NK-92 treated with Interleukin-12 subunit alpha and Interleukin-12 subunit beta, amount 100 ng/mL, for 24 hours (cell line): ENCODE measurements around the gene PCNT.
"Not testable (repeated sequence)": the region's sequence is repeated elsewhere in the genome, so short reads cannot be mapped to it uniquely, and the experiment has no call there.

Experiments used
- DNase-seq: peaks from one replicate; lab custom pipeline; 2025; lab: John Stamatoyannopoulos, UW

The PCNT gene

DNA sequence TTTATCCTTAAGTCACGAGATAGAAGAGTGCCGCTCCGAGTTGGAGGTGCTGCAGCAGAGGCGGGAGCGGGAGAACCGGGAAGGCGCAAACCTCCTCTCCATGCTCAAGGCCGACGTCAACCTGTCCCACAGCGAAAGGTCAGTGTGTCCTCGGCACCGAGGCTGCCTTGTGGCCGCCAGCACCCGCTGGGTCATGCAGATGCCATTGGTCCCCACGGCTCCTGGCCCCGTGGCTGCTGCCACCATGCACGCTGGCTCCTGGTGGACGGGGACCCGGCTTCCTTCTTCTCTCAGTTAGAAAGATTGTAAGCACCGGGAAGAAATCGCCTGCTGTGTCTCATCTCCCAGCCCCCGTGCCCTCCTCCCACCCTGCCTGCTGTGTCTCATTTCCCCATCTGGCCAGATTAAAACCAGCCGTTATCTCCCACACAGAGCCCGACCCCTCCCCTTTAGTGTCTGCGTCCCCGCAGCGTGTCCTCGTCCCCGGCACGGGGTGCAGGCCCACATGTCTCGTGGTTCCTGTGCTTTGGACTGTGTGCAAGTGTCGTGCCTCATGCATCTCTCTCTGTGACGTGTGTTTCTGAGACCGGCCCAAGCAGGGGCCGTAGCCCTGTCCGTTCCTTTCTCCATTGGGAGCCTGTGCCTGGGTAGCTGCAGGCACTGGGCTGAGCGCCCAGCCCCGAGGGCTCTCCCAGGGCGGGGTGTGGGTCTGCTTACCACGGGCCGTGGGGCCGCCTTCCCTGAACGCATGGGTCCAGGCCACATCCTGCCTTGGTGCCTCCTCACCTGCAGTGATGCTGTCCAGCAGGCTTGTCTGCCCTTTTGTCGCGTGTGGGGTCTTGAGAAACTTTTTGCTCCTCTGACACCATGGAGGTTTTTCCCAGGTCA lies 62.1 kb downstream of the PCNT start:
- DNase-seq = no peak

- DNase-seq = no peak
Observed at GRCh38 chr21:46386734-46387088, 62.8 kb downstream of the PCNT start.

- DNase-seq = no peak
Observed at GRCh38 chr21:46388206-46388880, 64.4 kb downstream of the PCNT start.

DNA sequence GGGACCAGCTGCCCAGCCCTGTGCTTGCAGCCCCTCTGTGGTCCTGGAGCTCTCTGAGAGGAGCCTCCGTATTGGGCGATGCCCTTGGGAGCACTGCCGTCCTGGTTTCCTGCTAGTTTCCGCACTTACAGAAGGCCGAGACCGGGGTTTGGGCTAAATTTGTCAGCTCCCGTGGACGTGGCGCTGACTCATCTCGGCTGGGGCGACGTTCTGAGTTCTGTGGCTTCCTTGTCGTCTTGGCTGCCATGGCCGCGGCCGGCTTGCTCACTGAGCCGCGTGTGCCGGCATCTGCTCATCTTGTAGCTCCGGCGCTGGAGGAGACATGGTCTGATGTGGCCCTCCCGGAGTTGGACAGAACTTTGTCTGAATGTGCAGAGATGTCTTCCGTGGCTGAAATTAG lies 64.9 kb downstream of the PCNT start:
- DNase-seq = no peak

DNA sequence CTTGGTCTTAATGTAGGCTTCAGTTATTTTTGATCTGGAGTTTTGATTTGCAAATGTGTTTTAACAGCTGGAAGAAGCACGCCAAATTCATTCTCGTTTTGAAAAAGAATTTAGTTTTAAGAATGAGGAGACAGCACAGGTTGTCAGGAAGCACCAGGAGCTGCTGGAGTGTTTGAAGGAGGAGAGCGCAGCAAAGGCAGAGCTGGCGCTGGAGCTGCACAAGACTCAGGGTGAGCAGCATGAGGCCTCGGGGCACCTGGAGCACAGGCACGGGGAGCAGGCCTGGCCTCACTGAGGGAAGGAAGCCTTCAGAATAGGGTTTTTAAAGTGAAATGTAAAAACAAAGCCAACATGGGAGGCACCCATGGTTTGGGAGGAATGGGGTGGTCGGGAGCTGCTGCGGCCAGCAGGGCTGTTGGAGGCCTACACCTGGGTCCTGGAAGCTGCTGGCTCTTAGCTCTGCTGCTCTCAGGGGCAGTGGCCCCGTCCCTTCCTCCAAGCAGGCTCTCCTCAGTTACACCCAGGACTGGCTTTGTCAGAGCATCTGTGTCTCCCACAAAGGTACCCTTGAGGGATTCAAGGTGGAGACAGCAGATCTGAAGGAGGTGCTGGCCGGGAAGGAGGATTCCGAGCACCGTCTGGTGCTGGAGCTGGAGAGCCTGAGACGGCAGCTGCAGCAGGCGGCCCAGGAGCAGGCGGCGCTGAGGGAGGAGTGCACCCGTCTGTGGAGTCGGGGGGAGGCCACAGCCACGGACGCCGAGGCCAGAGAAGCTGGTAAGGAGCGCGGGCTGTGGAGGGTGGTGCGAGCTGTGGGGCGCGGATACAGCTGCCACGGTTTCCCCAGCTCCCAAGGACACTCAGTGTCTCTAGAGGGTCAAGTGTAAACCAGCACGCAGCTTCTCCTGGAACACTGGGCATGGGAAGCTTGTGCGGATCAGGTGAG lies 66.9 kb downstream of the PCNT start:
- DNase-seq = no peak

DNA sequence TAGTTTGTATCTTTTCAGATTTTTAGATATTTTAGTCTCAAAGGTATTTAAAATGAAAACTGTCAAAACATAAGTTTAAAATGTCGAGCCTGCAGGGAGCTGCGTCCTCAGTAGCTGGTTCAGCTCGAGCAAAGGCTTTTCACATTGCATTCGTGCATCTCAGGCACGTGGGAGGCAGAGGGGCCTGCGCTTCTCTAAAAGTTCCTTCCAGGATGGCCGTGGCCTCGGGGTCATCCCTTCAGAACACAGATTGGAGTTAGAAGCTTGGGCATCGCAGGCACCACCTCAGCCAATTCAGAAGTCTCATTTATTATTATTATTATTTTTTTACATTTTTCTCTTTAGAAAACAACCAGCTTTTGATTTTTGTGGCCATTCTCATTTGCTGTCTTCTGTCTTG lies 67.8 kb downstream of the PCNT start:
- DNase-seq = no peak

DNA sequence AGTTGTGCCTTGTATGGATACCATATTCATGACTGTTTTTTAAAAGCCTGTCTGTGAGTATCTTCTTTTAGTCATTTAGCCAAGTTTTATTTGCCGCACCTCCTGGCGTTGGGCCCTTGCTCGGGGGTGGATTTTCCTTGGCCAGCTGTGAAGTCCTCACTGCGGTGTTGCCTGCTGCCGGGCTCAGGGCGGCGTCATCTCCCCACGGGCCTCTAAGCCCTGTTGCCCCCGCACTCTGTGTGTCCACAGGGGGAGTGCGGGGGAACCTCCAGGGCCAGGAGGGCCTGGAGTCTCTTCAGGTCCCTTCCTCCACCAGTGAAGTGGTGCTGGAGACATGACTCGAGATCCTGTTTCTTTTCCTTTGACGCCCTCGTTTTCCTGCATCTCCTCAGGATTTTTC lies 69.0 kb downstream of the PCNT start:
- no peak for DNase-seq

DNA sequence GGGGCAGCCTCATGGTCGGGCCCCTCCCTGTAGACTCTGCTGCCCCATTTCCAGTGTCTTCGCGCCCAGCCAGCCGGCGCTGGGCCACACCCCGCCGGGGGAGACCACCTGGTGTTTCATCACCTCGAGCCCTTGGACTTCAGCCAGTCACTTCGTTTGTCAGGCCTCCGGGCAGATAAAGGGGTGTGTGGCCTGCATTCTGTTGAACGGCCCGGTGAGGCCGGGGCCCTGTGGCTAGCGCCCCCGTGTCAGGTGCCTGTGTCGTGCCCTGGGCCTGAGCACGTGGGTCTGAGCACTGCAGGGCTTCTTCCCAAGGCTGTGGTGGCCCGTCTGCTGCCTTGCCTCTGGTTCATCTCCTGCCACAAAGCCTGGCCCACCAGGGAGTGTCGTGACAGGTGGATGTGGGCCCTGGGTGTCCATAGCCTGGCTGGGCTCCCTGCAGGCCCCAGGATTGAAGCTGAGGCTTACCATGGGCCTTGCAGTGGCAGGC lies 69.5 kb downstream of the PCNT start:
- DNase-seq = no peak

DNA sequence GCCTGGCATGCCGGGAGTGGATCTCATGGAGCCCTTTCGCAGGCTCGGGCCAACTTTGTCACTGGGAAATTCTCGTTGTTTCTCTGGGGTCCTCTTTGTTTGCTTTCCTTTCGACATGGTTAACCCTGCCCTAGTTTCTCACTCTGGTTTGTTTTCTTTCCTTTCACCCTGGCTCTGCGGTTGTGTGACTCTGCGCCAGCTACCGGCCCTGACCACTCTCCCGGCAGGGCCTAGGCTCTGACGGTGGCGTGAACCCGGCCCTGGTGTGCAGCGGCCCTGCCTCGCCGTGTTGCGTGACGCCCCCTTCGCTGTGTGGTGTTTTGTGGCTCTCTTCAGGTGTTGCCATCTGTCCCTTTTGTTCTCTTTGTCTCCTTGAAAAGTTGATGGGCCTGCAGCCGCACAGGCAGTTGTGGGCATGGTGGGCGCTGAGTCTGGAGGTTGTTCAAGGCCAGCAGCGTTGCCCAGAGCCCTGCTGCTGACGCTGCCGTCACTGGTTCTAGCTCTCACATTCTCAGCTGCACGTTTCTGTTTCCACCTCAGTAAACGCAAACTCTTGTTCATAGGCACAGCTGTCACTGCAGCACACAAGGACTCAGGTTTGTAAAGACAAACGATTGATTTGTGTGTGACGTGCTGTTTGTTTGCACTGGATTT lies 70.1 kb downstream of the PCNT start:
- no peak for DNase-seq

DNA sequence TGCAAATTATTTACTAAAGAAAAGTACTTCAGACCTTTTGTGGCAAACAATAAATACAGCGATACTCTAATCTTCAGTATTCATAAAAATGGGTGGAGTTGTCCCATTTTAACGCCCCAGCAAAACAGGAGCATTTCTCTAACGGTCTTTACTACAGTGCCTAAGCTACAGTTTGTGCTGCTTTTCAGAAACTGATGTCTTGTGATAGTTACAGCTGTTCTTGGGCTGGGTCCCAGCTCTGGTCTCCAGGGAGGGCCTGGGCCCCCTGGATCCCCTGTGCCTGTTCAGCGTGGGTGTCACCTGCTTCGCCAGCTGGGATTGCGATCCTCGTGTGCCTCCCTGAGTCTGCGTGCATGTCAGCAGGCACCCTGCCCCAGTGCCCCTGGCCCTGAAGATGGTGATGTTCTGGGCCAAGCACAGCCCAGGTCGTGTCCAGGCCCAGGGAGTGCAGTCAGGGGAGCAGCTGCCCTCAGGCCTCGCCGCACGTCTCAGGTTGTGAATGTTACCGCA lies 70.7 kb downstream of the PCNT start:
- no peak for DNase-seq

DNA sequence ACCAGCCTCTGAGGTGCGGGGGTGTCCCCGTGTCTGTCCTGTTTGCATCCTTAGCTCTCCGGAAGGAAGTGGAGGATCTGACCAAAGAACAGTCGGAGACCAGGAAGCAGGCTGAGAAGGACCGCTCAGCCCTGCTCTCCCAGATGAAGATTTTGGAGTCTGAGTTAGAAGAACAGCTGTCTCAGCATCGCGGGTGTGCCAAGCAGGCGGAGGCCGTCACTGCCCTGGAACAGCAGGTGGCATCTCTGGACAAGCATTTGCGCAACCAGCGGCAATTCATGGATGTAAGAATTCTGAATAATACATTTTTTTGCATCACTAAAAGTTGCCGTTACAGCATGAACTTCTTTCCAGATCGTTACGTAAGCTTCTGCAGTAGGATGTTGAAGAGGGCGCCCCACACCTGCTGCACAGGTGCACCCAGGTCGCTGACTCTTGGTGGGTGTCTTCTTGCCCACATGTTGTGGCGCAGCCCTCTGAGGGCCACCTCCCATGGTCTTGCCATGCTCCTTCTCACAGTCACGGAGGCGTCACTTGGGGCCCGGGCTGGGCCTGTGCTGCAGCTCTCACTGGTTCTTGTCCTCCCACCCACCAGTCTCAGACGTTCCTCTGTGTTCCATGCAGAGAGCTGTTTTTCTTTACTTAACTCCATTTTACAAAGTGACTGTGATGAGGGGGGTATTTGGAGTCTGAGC lies 73.4 kb downstream of the PCNT start:
- DNase-seq = no peak

GRCh38 chr21:46397993-46398392 lies 74.0 kb downstream of the PCNT start:
- no peak for DNase-seq

DNA sequence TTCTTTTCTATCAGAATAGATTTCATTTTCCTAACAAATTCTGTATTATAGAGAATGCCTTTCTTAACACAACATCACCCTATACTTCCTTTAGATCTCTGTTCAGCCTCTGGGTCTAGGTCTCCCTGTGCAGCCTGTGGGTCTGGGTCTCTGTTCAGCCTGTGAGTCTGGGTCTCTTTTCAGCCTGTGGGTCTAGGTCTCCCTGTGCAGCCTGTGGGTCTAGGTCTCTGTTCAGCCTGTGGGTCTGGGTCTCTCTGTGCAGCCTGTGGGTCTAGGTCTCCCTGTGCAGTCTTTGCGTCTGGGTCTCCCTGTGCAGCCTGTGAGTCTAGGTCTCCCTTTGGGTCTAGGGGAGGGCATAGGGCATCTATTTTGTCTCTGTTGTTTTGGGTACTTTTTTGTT lies 75.2 kb downstream of the PCNT start:
- DNase-seq = no peak

DNA sequence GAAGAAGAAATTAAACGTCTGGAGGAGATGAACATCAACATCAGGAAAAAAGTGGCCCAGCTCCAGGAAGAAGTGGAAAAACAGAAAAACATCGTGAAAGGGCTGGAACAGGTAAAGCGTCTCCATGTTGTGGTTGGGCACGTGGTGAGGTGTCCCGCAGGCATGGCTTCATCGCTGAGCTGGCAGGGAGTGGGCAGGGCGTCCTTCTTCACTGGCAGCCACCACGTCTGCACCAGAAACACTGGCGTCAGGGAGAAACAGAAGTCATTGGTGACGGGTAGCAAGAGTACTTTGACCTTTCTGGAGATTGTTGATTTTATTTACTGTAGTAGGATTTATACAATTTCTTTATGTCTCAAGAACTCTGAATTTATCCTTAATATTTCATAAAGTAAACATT lies 75.7 kb downstream of the PCNT start:
- DNase-seq = no peak

- no peak for DNase-seq
Observed at GRCh38 chr21:46401186-46401910, 77.4 kb downstream of the PCNT start.

DNA sequence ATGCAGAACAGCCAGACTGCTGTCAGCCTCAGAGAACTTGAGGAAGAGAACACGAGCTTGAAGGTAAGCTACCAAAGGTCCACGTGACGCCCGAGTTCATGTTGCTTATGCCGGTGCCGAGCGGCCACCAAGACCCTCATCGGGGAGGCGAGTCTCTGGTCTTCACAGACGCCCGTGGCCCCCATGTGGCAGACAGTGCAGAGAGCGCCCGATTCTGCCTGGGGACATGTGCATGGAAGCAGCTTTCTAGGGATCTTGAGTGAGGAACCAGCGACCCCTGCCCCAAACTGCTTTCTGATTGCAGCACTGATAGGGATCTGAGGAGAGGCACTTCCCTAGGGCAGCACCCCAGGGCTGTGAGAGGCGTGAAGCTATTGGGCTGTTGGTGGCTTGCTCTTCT lies 78.5 kb downstream of the PCNT start:
- DNase-seq = no peak

DNA sequence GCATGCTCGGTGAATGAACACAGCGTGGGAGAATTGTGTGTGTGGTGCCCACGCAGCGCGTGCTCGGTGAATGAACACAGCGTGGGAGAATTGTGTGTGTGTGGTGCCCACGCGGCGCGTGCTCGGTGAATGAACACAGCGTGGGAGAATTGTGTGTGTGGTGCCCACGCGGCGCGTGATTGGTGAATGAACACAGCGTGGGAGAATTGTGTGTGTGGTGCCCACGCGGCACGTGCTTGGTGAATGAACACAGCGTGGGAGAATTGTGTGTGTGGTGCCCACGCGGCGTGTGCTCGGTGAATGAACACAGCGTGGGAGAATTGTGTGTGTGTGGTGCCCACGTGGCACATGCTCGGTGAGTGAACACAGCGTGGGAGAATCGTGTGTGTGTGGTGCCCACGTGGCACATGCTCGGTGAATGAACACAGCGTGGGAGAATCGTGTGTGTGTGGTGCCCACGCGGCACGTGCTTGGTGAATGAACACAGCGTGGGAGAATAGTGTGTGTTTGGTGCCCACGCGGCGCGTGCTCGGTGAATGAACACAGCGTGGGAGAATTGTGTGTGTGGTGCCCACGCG lies 79.4 kb downstream of the PCNT start:
- DNase-seq = not testable (repeated sequence)

- no peak for DNase-seq
Observed at GRCh38 chr21:46404306-46404705, 80.3 kb downstream of the PCNT start.

DNA sequence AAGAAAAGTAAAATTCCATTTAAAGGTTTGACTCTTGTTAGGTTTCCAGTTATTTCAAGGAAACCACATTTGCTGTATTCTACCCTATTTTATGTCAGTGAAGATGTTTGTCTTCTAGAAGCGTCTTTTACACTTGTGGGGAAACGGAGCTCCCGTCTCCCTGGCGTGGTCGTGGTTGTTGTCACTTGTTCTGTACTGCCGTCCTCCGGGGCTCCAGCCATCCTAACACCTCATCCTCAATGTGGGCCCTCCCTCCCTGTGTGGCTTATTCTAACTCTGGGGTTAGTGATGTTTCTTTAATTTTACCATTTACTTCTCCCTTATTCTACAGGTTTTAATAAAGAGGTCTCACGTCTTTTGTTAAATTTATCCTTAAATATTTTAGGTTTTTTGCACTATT lies 82.0 kb downstream of the PCNT start:
- DNase-seq = no peak
